ENCODE results near the gene CACNG4.

Gene CACNG4

GRCh38 chr17:66944351-66945146 is 20.0 kb upstream of the CACNG4 start:
- DNase-seq (ENCODE audit: low spot score) = no peak

GRCh38 chr17:66945147-66945835 is 19.2 kb upstream of the CACNG4 start:
- no peak for DNase-seq (ENCODE audit: low spot score)

- no peak for DNase-seq (ENCODE audit: low spot score)
These were observed 18.3 kb upstream of the CACNG4 start for GRCh38 chr17:66946251-66946650.

GRCh38 chr17:66947311-66947710 is 17.2 kb upstream of the CACNG4 start:
- DNase-seq (ENCODE audit: low spot score) = no peak

- DNase-seq (ENCODE audit: low spot score) = no peak
These were observed 16.3 kb upstream of the CACNG4 start for GRCh38 chr17:66948061-66948750.

GRCh38 chr17:66949501-66949900 is 15.0 kb upstream of the CACNG4 start:
- DNase-seq (ENCODE audit: low spot score) = no peak

GRCh38 chr17:66950325-66950724 is 14.2 kb upstream of the CACNG4 start:
- DNase-seq (ENCODE audit: low spot score) = no peak

- no peak for DNase-seq (ENCODE audit: low spot score)
These were observed 13.5 kb upstream of the CACNG4 start for GRCh38 chr17:66950886-66951604.

- DNase-seq (ENCODE audit: low spot score) = no peak
These were observed 12.9 kb upstream of the CACNG4 start for GRCh38 chr17:66951605-66951953.

GRCh38 chr17:66952031-66952524 is 12.4 kb upstream of the CACNG4 start:
- no peak for DNase-seq (ENCODE audit: low spot score)

- no peak for DNase-seq (ENCODE audit: low spot score)
These were observed 11.6 kb upstream of the CACNG4 start for GRCh38 chr17:66952681-66953629.

- no peak for DNase-seq (ENCODE audit: low spot score)
These were observed 10.9 kb upstream of the CACNG4 start for GRCh38 chr17:66953630-66954020.

GRCh38 chr17:66954632-66955031 is 9.9 kb upstream of the CACNG4 start:
- no peak for DNase-seq (ENCODE audit: low spot score)

GRCh38 chr17:66955821-66956220 is 8.7 kb upstream of the CACNG4 start:
- DNase-seq (ENCODE audit: low spot score) = no peak

GRCh38 chr17:66956941-66957340 is 7.6 kb upstream of the CACNG4 start:
- DNase-seq (ENCODE audit: low spot score) = no peak

GRCh38 chr17:66957343-66957742 is 7.2 kb upstream of the CACNG4 start:
- DNase-seq (ENCODE audit: low spot score) = no peak

GRCh38 chr17:66957951-66958579 is 6.4 kb upstream of the CACNG4 start:
- DNase-seq (ENCODE audit: low spot score) = no peak

- DNase-seq (ENCODE audit: low spot score) = no peak
These were observed 4.7 kb upstream of the CACNG4 start for GRCh38 chr17:66959641-66960375.

- DNase-seq (ENCODE audit: low spot score) = no peak
These were observed 3.9 kb upstream of the CACNG4 start for GRCh38 chr17:66960613-66961012.

- no peak for DNase-seq (ENCODE audit: low spot score)
These were observed 992 bp upstream of the CACNG4 start for GRCh38 chr17:66963521-66963908.
